Stimulated activated CD4-positive, alpha-beta T cell treated with anti-CD3 and anti-CD28 coated beads, Interleukin-1b, Interleukin-23, amount 100 ng/mL, for 4 hours (primary cell): Measurements from ENCODE around the gene DFFB.

ENCODE experiments used
- DNase-seq, 2 donors: peaks; one replicate each; pipeline ENCODE4 v3.0.0-alpha.2; 2020; ENCODE audit warnings: low read depth in 2 of 2

DFFB gene

DNA sequence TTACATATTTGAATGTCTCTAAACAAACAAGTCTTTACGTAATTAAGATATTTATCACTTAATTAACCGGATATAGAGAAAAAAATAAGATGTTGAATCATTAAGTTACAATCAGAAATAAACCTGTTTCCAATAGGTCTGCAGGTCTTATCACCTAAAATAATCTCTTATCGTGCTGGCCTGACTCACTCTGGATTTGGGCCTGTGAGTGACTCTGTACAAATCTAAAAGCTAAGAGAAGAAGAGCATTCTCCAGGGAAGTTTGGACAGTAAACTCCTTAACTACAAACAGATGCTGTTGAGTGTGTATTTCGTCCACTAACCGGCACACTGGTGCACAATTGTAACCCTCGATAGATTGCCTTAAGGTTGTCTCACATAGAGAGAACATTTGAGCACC, 25.6 kb upstream of the DFFB start:
- DNase-seq: no peak

DNA sequence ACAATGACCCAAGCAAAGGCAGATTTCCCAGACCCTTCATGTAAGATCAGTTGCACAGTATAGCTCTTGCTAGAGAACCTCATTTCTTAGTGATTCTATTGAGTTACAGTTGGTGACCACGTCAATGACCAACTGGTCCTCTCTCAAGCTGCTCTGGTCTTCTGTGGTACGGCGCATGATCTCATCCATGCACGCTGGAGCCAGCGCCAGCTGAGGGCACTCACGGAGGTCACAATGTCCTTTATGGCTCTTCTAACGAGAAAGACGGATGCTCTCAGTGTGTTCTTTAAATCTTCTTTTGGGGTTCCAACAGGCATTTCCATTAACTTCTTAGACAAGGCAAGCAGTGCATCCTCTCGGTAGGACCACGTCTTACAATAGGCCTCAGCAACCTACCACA, 22.6 kb upstream of the DFFB start:
- DNase-seq: no peak

DNA sequence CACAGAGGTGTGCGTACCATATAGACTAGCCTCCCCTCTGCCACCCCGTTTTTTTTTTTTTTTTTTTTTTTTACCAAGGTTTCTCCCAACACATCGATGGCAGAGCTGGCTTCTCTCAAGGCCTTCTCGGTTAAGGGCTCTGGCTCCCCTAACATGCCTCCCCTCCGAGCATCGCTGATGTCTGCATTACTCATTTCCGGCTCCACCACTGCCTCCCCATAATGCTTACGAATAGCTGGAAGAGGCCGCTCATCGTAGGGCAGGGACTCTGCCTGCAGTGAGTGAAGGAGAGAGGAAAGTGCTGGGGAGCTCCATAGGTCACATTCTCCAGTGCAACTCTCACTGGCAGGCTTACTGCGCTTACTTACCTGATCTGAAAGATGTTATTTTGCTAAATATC, 20.9 kb upstream of the DFFB start:
- DNase-seq: no peak

DNA sequence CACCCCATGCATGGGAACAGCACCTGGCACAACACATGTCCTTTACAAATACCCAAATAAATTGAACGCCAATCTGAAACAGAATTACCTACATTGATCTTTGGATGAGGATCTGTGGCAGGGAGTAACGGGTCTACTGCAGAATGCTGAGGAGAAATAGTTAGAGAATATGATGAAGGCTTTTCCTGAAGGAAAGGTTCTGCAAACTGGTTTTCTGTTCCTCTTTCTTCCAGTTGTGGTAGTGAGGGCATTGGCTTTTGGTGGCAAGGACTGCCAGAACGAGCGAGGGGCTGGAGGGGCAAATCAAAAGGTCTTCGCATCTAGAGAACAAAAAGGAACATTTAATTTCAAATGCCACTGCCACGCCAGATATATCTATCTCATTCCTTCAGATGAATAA, 20.1 kb upstream of the DFFB start:
- no peak for DNase-seq

DNA sequence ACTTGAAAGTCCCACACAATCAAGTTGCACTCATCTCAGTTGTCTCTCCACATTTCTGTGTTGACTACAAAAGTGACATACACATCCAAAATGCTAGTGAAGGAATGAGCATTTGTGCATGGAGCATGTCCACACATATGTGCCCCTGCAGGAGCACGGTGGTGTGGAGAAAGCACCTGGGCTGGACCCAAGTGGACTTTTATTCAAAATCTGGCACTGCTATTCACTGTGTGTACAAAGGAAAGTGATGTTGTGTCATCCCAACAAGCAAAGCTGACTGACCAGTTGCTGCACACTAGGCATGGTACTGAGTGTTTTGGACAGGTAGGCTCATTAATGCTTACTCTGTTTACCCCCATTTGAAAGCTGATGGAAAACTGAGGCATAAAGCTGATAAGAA, 19.6 kb upstream of the DFFB start:
- DNase-seq: no peak

DNA sequence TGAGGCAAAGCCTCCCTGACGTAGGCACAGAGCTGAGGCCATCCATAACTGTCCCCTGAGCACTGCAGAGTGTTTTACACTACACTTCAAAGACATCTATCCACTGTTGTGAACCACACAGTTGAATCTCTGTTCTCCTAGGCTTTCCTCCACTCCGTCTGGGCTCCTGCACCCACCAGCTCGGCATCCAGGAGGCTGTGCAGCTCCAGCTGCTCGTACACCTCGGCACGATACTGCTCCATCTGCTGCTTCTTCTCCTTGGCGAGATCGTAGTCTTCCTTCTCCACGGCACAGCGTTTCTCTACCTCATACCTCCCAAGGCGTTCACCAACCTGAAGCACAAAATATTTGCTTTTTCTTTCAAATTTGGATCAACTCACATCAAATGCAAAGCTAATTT, 18.5 kb upstream of the DFFB start:
- DNase-seq: no peak

DNA sequence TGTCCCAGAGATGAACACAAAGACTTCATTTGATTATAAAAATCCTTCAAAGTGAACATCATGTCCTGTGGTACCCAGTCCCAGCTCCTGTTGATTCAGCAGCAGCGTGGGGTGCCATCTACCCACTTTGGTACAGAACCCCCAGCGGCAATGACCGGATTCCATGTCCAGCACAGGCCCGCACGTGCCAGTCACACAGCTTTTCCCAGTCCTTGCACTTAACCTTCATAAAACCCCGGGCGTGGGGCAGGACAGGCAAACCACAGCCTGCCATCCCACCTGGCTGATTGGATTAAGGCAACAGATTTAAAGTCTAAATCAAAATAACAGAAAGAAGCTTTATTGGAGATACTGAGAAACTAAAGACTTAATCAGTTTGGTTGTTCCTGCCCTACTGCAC, 15.8 kb upstream of the DFFB start:
- DNase-seq: no peak

DNA sequence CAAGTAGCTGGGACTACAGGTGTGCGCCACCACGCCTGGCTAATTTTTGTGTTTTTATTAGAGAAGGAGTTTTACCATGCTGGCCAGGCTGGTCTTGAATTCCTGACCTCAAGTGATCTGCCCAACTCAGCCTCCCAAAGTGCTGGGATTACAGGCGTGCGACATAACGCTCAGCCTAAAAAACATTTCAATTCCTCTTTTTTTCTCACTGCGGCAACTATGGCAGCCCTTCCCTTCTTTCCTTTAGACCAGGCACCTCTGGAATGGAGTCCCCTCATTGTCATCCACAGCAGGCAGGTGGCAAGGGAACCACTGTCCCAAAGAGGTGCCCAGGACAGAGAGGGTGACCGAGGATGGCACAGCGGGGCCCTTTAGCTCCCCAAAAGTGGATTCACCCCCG, 14.4 kb upstream of the DFFB start:
- no peak for DNase-seq

DNA sequence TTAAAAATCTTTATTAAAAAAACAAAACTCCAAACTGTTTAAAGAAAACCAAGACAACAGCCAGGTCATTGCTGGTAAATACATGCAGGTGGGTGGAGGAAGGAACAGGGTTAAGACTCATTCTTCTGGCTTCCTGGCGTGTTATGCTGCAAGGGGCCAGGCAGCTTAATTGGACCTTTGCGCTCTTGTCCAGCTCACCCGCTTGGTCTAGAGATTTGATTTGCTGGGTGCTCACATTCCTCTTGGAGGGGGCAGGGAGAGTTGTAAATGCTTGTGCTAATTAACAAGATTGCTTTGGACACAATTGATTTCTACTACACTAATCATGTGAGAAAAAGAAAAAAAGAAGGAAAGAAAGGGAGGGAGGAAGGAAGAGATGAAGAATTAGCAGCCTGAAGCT, 10.7 kb upstream of the DFFB start:
- no peak for DNase-seq

DNA sequence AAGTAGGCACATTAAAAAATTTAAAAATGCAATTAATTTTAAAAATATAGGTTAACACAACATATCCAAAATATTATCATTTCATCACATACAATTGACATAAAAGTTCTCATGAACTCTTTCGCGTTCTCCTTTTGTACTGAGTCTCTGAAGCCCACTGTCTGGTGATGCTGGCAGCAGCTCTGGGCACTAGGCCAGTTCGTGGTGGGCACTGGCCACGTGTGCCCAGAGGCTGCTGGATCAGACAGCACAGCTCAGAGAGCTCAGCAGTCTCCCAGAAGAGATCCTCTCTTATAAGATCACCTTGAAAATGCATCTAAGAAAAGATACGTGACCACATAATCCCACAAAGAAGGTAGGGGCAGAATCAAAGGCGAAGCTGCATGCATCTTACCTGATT, 10.2 kb upstream of the DFFB start:
- no peak for DNase-seq

DNA sequence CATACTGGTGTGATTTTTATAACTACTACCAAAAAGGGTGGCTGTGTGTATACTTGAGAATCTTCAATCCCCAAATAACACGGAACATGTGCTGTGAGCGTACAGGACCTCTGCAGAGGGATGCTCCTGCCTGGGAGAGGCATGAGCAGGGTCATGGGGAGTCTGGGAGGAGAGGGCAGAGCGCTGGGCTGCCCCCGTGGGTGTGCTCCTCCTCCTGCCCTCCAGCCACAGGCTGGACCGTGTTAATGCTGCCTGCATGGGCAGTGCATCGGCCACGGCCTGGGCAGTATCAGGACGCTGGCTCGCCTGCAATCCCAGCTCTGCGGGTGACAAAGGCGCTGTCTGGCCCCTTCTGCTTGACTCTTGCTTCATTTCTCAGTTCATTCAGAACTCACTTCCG, 6.4 kb upstream of the DFFB start:
- no peak for DNase-seq

DNA sequence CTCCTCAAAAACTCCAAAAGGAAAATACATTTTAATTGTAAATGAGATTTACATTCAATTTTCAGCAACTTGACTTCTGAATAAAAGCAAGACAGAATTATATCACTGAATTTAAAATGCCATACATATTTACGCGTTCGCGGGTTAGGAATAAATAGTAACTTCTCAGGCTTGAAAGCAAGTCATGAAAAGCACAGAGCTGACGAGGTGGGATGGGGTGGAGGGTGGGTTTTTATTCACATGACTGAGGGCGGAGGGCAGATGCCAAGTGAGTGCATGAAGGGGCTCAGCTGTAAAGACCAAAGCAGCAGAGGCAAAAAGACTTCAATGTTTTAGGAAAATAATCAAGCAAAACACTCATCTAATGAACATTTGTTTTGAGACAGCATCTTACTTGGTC, 6.0 kb upstream of the DFFB start:
- no peak for DNase-seq

DNA sequence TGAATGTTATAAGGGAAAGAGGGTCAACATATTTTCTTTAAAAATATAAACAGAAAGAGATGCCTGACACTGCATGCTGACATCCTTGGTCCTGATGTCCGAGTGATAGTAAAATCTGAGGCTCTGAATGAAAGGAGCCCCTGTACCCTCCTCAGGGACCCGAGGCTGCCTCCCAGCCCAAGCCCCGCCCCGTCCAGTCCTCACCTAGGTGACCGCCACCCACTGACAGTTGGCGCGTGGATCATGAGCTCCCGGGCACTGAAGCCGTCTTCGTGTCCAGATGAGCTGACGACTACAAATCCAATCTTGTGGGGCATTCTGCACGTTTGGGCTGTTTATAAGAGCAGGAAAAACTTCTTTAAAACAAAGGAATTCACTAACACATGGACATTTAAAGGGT, 5.2 kb upstream of the DFFB start:
- DNase-seq: no peak

DNA sequence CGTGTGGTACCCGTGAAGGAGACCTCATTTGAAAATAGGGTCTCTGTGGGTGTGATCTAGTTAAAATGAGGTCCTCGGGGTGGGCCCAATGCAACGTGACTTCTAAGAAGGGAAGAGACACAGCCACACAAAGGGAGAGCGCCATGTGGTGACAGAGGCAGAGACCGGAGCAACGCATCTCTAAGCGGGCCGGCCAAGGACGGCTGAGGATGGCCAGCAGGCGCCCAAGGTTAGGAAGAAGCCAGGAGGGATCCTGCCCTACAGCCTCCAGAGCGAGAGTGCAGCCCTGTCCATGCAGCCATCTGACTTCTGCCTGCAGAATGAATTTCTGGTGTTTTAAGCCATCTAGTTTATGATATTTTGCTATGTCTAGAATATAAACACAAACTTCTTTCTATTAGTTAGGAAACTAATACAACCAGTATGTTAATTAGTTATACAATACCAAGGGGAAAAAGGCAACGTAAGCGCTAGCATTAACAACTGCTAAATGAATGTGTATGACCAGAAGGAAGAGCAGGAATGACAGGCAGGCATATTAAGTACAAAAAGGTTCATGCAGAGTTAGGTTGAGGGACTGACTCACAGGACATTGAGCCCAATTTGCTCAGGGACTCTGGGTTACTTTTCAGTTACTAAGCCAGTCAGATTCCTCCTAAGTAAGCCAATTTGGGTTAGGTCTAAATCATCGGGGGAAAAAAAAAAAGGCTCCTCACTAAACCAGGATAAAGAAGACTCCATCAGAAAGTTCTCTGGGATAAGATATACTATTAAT, 4.4 kb upstream of the DFFB start:
- no peak for DNase-seq

DNA sequence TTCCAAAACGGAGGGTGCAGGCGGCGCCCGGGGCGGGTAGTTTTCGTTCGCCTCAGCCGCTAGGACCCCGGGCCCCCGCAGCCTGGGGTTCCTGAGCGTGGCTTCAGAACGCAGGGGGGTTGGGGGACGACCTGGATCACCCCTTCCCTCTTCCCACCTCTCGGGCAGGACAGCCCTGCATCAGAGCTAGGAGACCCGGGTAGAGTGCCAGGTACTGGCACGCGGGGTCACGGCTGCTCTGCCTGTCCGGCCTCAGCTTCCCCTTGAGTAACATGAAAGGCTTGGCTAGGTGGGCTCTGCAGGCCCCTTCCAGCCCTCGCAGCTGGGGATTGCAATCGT, 484 bp downstream of the DFFB start:
- no peak for DNase-seq

DNA sequence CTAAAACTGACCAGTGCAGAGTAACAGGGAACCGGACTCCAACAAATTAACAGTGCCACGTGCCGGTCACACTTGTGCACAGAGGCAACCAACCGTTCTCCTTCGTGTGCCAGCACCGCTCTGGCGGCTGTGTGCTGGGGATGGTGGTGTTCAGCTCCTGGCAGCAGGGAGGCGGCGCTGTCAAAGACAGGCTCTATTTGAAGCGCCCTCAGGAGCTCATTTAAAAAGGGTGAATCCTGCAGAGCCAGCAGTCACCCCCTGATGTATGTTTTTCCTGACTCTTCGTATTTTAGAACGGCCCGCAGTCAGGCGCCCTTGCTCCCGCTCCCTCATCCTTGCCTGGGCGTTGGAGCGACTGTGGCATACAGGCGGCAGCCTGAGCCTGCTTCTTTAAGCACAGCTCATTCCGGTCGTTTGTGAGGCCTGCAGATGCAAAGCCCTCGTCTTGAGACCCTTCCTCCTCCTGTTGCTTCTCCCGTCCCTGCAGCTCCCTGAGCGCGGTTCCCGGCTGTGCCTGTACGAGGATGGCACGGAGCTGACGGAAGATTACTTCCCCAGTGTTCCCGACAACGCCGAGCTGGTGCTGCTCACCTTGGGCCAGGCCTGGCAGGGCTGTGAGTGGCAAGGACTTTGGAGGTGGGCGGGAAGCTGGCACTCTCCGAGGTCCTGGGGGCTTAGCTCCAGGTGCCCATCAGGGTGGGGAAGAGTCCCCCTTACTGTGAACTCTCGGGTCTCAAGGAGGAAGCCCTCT, 1.1 kb downstream of the DFFB start:
- no peak for DNase-seq

DNA sequence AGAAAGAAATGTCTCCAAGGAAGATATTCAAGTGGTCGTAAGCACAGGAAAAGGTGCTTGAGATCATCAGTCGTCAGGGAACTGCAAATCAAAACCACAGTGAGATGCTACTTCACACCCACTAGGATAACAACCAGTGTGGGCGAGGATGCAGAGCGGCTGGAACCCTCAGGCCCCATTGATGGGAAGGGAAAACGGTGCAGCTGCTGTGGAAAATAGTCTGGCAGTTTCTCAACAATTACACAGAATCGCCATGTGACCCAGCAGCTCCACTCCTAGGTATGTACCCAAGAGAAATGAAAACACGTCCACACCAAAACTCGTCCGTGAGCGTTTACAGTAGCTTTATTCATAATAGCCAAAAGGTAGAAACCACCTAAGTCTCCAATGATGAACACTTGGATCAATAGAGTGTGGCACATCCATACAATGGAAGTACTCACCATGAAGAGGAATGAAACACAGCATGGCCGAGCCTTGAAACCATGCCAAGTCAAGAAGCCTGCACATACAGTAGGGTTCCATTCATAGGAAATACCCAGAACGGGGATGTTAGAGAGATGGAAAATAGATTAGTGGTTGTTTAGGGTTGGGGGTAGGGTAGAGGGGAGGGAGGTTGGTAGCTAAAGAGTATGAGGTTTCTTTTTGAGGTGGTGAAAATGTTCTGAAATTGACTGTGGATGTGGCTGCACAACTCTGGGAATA, 6.1 kb downstream of the DFFB start:
- no peak for DNase-seq

DNA sequence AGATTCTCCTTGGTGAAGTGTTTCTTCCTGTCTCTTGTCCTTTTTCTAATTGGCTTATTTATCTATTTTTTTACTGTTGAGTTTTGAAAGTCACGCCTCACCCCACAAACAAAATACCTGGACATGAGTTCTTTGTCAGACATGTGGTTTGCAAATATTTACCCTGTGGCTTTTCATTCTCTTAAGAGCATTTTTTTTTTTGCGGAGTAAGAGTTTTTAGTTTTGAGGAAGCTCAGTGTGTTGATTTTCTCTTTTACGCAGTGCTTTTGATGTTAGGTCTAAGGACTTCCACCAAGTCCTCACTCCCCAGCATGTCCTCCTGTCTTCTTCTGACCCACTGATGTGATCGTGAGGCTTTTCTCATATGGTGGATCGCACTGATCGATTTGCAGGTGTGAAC, 7.6 kb downstream of the DFFB start:
- DNase-seq: no peak

DNA sequence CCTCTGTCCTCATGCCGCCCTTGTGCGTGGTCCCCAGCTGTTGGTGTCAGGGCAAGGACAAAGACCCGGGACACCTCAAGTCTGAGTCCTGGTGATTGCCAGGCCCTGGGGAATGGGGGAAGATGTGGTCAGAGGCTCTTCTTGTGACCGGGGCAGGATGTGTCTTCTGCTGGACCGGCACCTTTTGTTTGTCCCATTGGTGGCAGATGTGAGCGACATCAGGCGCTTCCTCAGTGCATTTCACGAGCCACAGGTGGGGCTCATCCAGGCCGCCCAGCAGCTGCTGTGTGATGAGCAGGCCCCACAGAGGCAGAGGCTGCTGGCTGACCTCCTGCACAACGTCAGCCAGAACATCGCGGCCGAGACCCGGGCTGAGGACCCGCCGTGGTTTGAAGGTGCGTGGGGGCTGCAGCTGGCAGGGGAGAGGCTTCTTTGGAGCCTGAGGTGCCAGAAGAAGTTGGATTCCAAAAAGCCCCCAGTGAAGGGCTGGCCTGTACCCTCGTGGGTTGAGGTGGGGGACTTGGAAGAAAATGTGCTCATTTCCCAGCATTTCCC, 8.4 kb downstream of the DFFB start:
- no peak for DNase-seq

DNA sequence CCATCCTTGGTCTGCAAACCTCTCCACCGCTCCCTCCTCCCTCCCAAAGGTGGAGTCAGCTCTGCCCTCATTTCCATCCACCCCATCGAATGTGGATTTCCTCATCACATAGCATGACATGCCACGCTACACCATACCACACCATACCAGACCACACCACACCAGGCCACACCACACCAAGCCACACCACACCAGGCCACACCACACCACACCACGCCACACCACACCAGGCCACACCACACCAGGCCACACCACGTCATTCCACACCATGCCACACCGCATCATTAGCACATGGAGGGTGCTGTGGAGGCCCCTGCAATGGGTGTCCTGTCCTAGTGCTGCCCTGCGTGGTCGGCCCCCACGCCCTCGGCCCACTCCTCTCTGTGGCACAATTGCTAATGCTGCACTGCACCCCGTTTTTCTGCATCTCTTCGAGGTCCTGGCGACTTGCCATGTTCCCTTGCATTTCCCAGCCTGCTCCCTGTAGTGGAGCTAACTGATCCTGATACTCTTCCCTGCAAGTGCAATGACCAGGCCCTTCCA, 11.3 kb downstream of the DFFB start:
- DNase-seq: no peak

DNA sequence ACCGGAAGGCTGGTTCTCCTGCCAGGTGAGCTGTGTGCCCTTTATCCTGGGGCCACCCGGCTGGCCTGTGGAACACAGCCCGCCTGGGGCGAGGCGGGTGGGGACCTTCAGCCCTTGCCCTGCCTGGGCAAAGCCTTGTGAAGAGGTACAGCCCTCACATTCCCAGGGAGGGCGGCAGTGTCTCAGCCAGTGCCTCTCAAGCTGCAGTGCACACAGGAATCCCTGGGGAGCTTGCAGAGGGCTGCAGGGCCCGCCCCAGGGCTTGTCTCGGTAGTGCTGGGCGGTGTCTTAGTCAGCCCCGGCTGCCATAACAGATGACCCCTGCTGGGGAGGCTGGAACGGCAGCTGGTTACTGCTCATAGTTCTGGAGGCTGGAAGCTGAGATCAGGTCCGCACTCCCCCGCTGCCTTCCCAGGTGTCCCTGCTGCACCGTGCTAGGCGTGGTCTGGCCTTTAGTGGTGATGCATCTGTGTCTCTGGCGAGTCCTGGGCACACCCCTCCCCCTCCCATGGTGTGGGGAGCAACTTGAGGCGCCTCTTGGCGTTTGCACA, 12.6 kb downstream of the DFFB start:
- DNase-seq: no peak

DNA sequence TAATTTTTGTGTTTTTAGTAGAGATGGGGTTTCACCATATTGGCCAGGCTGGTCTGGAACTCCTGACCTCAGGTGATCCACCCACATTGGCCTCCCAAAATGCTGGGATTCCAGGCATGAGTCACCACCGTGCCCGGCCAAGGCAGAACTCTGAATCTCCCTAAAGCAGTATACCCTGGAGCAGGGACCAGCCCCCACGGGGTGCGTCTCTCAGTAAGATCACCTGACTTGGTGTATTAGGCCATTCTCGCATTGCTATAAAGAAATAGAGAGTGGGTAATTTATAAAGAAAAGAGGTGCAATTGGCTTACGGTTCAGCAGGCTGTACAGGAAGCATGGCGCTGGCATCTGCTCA, 14.2 kb downstream of the DFFB start:
- no peak for DNase-seq
